HEK293T (cell line): ENCODE measurements around the gene CYRIA.

ENCODE experiments used
- CTCF ChIA-PET: fragments of 350-600 bp; formaldehyde crosslinking; extraction: SDS; loops from one replicate; lab custom pipeline; 2021; ENCODE audit warnings: antibody characterized with exemption, inconsistent platforms; lab: Yijun Ruan, JAX
- POLR2A ChIA-PET: fragments of 350-600 bp; formaldehyde crosslinking; extraction: SDS; loops from one replicate; lab custom pipeline; 2020; ENCODE audit warnings: antibody characterized with exemption, inconsistent platforms; lab: Yijun Ruan, JAX
- DNase-seq: peaks from one replicate; pipeline ENCODE4 v3.0.0; 2012; ENCODE audit warnings: mixed read lengths; ENCODE audit errors: extremely low spot score
- ARNT ChIP-seq: fragments of 450-650 bp; IDR thresholded peaks from 2 replicates; pipeline ENCODE4 v1.6.1; 2017; ENCODE audit warnings: mild to moderate bottlenecking
- BHLHE40 ChIP-seq: fragments of 450-650 bp; IDR thresholded peaks from 2 replicates; pipeline ENCODE4 v1.6.1; 2016; ENCODE audit warnings: mild to moderate bottlenecking, moderate library complexity, borderline replicate concordance
- CTBP1 ChIP-seq: fragments of 450-650 bp; IDR thresholded peaks from 2 replicates; pipeline ENCODE4 v1.6.1; 2016; ENCODE audit warnings: borderline replicate concordance
- ELF4 ChIP-seq: fragments of 450-650 bp; IDR thresholded peaks from 2 replicates; pipeline ENCODE4 v1.6.1; 2017; ENCODE audit warnings: antibody characterized with exemption
- FOXA1 ChIP-seq: fragments of 450-650 bp; IDR thresholded peaks from 2 replicates; pipeline ENCODE4 v1.6.1; 2016; ENCODE audit warnings: mild to moderate bottlenecking
- FOXK2 ChIP-seq: fragments of 450-650 bp; IDR thresholded peaks from 2 replicates; pipeline ENCODE4 v1.6.1; 2016; ENCODE audit warnings: mild to moderate bottlenecking
- FOXM1 ChIP-seq: fragments of 450-650 bp; IDR thresholded peaks from 2 replicates; pipeline ENCODE4 v1.6.1; 2017; ENCODE audit warnings: mild to moderate bottlenecking, borderline replicate concordance
- HDGF ChIP-seq: fragments of 450-650 bp; IDR thresholded peaks from 2 replicates; pipeline ENCODE4 v1.6.1; 2017; ENCODE audit warnings: antibody characterized with exemption, borderline replicate concordance
- L3MBTL2 ChIP-seq: fragments of 450-650 bp; conservative IDR thresholded peaks from 2 replicates; pipeline ENCODE4 v1.6.1; 2016; ENCODE audit warnings: mild to moderate bottlenecking
- LEF1 ChIP-seq: fragments of 450-650 bp; IDR thresholded peaks from 2 replicates; pipeline ENCODE4 v1.6.1; 2017; ENCODE audit warnings: mild to moderate bottlenecking, borderline replicate concordance
- NFRKB ChIP-seq: fragments of 450-650 bp; IDR thresholded peaks from 2 replicates; pipeline ENCODE4 v1.6.1; 2016; ENCODE audit warnings: mild to moderate bottlenecking, moderate library complexity
- SP1 ChIP-seq: fragments of 450-650 bp; IDR thresholded peaks from 2 replicates; pipeline ENCODE4 v1.6.1; 2017
- SUZ12 ChIP-seq: fragments of 450-650 bp; IDR thresholded peaks from 2 replicates; pipeline ENCODE4 v1.6.1; 2016; ENCODE audit warnings: mild to moderate bottlenecking
- TARDBP ChIP-seq: fragments of 450-650 bp; IDR thresholded peaks from 2 replicates; pipeline ENCODE4 v1.6.1; 2016
- ZNF384 ChIP-seq: fragments of 450-650 bp; IDR thresholded peaks from 2 replicates; pipeline ENCODE4 v1.6.1; 2016
- TF ChIP-seq, protein P1 (sequence below): fragments of 450-650 bp; IDR thresholded peaks from 2 replicates; pipeline ENCODE4 v1.6.1; 2016

The CYRIA gene

DNA sequence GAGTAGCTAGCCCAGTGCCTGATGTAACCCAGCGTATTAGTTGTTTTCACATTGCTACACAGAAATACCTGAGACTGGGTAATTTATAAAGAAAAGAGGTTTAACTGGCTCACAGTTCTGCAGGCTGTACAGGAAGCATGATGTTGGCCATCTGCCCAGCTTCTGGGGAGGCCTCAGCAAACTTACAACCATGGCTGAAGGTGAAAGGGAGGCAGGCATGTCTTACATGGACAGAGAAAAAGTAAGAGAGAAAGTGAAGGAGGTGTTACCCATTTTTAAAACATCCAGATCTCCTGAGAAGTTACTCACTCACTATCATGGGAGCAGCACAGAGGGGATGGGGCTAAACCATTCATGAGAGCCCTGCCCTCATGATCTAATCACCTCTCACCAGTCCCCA, 6.1 kb upstream of the CYRIA start:
- CTCF ChIA-PET: no interaction called here
- TF ChIP-seq L3MBTL2: no peak
- TF ChIP-seq, protein P1, sequence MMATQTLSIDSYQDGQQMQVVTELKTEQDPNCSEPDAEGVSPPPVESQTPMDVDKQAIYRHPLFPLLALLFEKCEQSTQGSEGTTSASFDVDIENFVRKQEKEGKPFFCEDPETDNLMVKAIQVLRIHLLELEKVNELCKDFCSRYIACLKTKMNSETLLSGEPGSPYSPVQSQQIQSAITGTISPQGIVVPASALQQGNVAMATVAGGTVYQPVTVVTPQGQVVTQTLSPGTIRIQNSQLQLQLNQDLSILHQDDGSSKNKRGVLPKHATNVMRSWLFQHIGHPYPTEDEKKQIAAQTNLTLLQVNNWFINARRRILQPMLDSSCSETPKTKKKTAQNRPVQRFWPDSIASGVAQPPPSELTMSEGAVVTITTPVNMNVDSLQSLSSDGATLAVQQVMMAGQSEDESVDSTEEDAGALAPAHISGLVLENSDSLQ: no peak
- DNase-seq: no peak
- POLR2A ChIA-PET: no interaction called here

DNA sequence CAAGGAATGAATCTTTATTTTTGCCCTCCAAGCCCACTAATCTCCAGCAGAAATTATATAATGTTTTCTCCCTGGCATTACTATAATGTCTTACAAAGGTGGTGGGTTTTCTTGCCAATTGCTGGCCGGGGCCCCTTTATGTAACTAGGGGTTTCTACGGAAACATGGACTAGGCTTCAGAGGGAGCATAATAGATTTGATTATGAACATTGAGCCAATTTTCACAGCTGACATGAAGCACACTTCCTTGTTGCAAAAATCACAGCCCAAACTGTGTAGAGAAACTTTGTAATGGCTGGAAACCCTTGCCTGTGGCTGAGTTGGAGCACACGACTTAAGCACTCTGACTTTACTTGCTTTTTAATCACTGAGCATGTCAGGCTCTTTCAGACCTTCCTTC, 3.8 kb upstream of the CYRIA start:
- TF ChIP-seq NFRKB: no peak
- TF ChIP-seq L3MBTL2: no peak
- TF ChIP-seq SP1: no peak
- TF ChIP-seq CTBP1: no peak
- TF ChIP-seq TARDBP: no peak
- no peak for TF ChIP-seq BHLHE40
- no peak for TF ChIP-seq HDGF
- ChIA-PET CTCF (no interaction called here), POLR2A (no interaction called here)
- no peak for DNase-seq

DNA sequence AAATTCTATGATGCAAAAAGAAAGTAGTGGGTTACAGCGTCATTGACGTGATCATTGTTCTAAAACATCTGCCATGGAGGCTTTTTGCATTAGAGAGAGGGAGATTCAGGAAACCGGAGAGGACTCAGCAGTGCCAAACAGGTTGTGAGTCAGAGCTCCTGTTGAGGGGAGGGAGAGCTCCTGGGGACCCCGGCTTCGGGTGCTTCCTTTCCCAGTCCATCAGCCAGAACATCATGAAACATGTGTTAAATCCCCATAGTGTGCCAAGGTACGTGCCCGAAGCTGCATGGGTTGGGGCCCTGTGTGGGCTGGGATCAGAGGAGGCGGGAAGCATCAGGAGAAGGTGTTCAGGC, 791 bp upstream of the CYRIA start:
- TF ChIP-seq HDGF (no peak), TARDBP (no peak), CTBP1 (no peak), FOXA1 (no peak), FOXM1 (no peak), ZNF384 (no peak), ELF4 (no peak), L3MBTL2 (no peak), LEF1 (no peak), SUZ12 (no peak)
- ChIA-PET CTCF (no interaction called here), POLR2A (no interaction called here)
- no peak for DNase-seq

DNA sequence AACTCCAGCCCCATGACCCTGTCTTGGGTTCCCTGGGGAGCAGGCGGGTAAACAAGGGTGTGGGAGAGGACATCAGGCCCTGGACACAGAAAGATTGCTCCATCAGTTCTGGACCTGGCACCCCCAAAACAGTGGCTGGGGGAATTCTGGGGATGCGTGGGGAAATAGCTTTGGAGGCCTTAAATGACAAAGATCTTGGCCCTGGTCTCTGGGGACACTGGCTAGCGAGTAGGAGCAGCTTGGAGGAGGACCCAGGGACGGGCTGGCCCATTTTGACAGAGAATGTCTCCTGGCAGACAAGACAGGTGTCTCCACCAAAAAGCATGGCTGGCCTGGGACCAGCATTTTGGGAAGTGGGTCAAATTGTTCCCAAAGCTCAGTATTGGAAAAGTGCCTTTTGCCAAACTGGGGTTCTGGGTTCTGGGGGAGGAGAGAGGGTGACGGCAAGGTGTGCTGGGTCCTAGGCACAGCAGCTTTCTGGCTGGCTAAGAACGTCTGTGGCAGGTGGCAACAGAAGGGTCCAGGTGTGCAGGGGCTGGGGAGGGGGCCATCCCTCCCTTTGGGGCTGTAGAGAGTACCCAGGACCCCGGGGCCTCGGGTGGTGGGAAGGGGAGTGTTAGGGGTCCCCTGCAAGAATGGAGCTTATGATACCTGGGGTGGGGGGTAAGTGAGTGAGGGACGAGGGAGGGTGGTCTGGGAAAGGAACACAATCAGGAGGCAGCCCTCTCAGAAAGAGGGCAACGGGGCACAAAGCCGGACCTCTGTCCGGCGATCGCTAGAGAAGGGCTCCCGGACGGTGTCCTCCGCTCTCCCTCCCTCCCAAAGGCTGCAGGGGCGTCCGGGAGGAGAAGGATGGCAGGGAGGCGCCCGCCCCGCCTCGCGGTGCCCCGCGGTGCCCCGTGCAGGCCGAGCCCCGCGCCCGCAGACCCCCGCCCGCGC, 556 bp downstream of the CYRIA start:
- no peak for DNase-seq
- ChIA-PET POLR2A (no interaction called here), CTCF (no interaction called here)
- TF ChIP-seq NFRKB: no peak
- TF ChIP-seq TARDBP: no peak
- TF ChIP-seq SUZ12: no peak
- TF ChIP-seq SP1: no peak
- no peak for TF ChIP-seq ZNF384
- TF ChIP-seq LEF1: no peak
- TF ChIP-seq, protein P1: no peak
- TF ChIP-seq ARNT: no peak
- no peak for TF ChIP-seq FOXM1
- TF ChIP-seq HDGF: no peak
- TF ChIP-seq ELF4: no peak

DNA sequence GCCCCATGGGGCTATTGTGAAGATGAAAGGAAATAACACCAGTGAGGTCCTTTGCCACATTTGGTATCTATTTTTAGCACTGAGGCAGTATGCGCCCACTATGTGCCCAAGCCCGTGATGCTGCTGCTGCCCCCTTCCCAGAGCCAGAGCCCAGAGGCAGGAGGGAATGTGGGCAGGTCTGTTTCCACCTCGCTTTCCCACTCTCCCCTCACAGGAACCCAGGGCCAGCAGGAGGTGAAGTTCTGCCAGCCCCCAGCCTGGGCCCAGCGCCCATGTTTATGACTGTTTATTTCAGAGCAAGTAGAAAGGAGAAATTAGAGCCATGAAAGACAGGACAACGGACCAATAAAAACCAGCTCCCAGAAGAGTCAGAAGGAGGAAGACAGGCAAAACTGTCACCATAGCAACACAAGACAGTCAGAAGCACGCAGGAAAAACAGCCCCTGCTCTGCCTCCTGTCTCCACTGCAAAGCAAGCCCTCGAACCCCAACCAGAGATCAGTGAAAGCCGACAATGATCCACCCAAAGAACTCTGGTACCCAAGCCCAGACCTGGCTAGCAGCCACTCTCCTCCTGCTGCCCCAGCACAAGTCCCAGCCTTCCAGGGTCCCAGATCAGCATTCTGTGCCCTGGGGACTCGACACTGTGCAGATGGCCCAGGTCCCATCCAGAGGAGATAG, 1.4 kb downstream of the CYRIA start:
- TF ChIP-seq SP1: no peak
- TF ChIP-seq, protein P1: peak; percentile 92
- TF ChIP-seq CTBP1: no peak
- no peak for TF ChIP-seq FOXA1
- ChIA-PET CTCF (no interaction called here), POLR2A (no interaction called here)
- DNase-seq: no peak

DNA sequence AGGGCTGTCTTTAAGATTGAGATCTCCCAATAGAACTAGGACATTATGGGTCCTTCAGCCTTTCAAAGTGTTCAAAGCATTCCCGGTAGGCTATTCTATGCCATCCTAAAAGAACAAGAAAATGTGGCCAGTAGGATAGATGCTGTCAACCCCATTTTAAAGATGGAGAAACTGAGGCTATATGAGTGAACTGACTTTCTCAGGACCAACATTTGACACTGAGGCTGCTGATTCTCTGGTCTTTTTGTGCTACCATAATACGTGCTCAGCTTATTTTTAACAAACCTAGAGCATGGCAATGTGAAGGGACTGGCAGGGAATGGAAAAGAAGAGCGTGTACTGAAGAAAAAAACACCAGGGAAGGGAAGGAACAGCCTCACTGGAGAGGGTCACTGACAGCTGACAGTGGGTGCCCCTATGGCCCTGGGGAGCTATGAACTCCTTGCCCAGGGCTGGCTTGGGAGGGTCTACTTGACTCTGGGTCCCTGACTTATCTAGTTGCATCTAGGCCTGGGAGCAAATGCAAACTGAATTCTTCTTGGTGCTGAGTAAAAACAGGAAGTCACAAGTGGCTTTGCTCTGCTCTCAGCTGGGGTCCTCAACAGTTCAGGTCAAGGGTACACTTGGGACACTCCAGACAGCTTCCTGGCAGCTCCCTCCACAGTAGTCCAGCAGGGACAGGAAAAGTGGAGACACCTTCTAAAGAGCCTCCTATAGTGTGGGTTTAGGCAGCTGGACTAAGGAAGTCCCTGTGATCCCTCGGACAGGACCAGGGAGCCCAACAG, 2.3 kb downstream of the CYRIA start:
- CTCF ChIA-PET: no interaction called here
- no peak for TF ChIP-seq LEF1
- TF ChIP-seq, protein P1: no peak
- no peak for TF ChIP-seq BHLHE40
- no peak for TF ChIP-seq FOXM1
- TF ChIP-seq ARNT: no peak
- TF ChIP-seq TARDBP: no peak
- TF ChIP-seq FOXK2: no peak
- no peak for TF ChIP-seq FOXA1
- TF ChIP-seq CTBP1: no peak
- TF ChIP-seq SP1: no peak
- no peak for TF ChIP-seq ELF4
- no peak for TF ChIP-seq ZNF384
- TF ChIP-seq L3MBTL2: no peak
- no peak for TF ChIP-seq SUZ12
- no peak for TF ChIP-seq HDGF
- POLR2A ChIA-PET: no interaction called here
- DNase-seq: no peak
